ENCODE data around the gene APC.

DNA sequence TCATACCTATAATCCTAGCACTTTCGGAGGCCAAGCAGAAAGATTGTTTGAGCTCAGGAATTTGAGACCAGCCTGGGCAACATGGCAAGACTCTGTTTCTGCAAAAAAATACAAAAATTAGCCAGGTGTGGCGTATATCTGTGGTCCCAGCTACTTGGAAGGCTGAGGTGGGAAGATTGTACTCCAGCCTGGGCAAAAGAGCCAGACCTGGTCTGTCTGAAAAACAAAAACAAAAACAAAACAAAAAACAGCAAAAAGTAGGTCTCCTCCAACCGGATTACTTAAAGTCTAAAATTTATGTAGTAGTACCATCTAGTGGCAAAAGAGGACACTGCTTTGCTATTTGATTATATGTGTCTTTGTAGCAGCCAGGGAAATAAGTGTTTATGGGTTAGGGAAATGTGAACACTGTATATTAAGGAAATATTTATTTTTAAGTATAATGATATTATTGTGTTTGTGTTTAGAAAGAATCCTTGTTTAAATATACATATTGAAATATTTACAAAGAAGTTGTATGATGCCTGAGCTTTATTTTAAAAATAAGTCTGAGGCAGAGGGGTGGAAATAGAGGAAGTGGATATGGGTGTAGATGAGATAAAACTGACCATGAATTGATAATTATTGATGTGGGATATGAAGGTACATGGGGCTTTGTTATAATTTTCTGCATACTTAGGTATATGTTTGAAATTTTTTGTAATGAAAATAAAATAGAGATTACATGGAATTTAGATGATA is 20.0 kb downstream of the APC start:
- peak; percentile 81 to 87 (median 86) for TF ChIP-seq CTCF (IDR thresholded peaks at IDR 0.05)
- TF ChIP-seq EP300 (IDR thresholded peaks at IDR 0.05) = no peak
- no peak for TF ChIP-seq POLR2AphosphoS5 (IDR thresholded peaks at IDR 0.05)
- no peak for TF ChIP-seq POLR2A (IDR thresholded peaks at IDR 0.05; ENCODE audit: low read depth)

Data from esophagus muscularis mucosa (tissue), 4 donors.